ENCODE measurements around the gene DNAJC19. TPM values are rescaled to one million over a fixed set of nuclear protein-coding genes. Genes with fewer than 3 reads are reported as not detected.

DNAJC19 gene
- total RNA-seq, 1 experiment from 2014 or later = 82.0 TPM

GRCh38 chr3:180977498-180977897, 12.0 kb downstream of the DNAJC19 start:
- Mint-ChIP-seq H3K4me1 (no peaks in the 10 kb centered on the region), H3K27me3 (ENCODE audit: low read depth) (no peaks in the 10 kb centered on the region), H3K36me3 (ENCODE audit: insufficient read depth in 1 of 3, low read depth in 3 of 3) (peaks cover 4 to 35% (median 19%) of the 10 kb centered on the region in 3 experiments; a peak in 5 of 7 replicates), H3K9me3 (no peaks in the 10 kb centered on the region), H3K27ac (no peak overlapping the region), H3K4me3 (no peak overlapping the region)
- no peak overlapping the region for H3K56ac ChIP-seq (ENCODE audit: insufficient read length, low read depth, low read length)
- H2AFZ ChIP-seq (ENCODE audit: low read length) = no peak overlapping the region
- H3K4ac ChIP-seq (ENCODE audit: low read depth, low read length) = no peak overlapping the region
- H3K79me1 ChIP-seq (ENCODE audit: insufficient read depth, low read depth, low read length, poor library complexity, severe bottlenecking) = no peaks in the 10 kb centered on the region
- H3K14ac ChIP-seq (ENCODE audit: insufficient read depth, low read length) = no peak overlapping the region
- no peak for TF ChIP-seq CTCF (conservative IDR thresholded peaks at IDR 0.05)
- no peak overlapping the region for H2BK120ac ChIP-seq (ENCODE audit: low read depth, low read length, poor library complexity, severe bottlenecking)
- H3K4me1 ChIP-seq (ENCODE audit: insufficient read depth, low read length) = no peaks in the 10 kb centered on the region
- no peak overlapping the region for H4K91ac ChIP-seq (ENCODE audit: insufficient read length, low read depth, low read length)
- H3T11ph ChIP-seq (ENCODE audit: low read length) = no peak overlapping the region
- no peak overlapping the region for H3K4me2 ChIP-seq (ENCODE audit: insufficient read depth, insufficient read length, low read length)
- no peaks in the 10 kb centered on the region for H3K9me3 ChIP-seq (ENCODE audit: control insufficient read depth, low read depth, low read length)
- no peak overlapping the region for H2BK15ac ChIP-seq (ENCODE audit: low read depth, low read length)
- H3K23ac ChIP-seq (ENCODE audit: insufficient read length, low read depth, low read length) = no peak overlapping the region
- no peak overlapping the region for H3K18ac ChIP-seq (ENCODE audit: insufficient read length, low read depth, low read length)
- no peak overlapping the region for H4K8ac ChIP-seq (replicated peaks; ENCODE audit: insufficient read length, low read depth, low read length)
- H3K27me3 ChIP-seq (ENCODE audit: insufficient read depth, low read length) = no peaks in the 10 kb centered on the region
- H2BK5ac ChIP-seq (ENCODE audit: insufficient read length, low read length) = no peak overlapping the region
- H2AK5ac ChIP-seq (ENCODE audit: insufficient read length, low read length) = no peak overlapping the region
- no peaks in the 10 kb centered on the region for H3K79me2 ChIP-seq (ENCODE audit: insufficient read depth, low read length)
- no peak for DNase-seq
- H4K20me1 ChIP-seq (ENCODE audit: control insufficient read depth, insufficient read depth, insufficient read length) = no peaks in the 10 kb centered on the region
- H3K27ac ChIP-seq (ENCODE audit: insufficient read length, low read depth, low read length) = no peak overlapping the region
- H2BK20ac ChIP-seq (ENCODE audit: low read depth, low read length, poor library complexity, severe bottlenecking) = no peak overlapping the region
- H3K23me2 ChIP-seq (ENCODE audit: insufficient read length, low read depth, low read length, poor library complexity, severe bottlenecking) = no peaks in the 10 kb centered on the region
- no peak overlapping the region for H3K9ac ChIP-seq (ENCODE audit: extremely low read depth, insufficient read length, low read length)
- no peak overlapping the region for H4K5ac ChIP-seq (ENCODE audit: insufficient read length, low read depth, low read length)
- H2BK12ac ChIP-seq (ENCODE audit: insufficient read length, low read depth, low read length) = no peak overlapping the region
